GM19452 (cell line): Measurements from ENCODE around the gene SPSB1.

Experiments
- ATAC-seq: cut with Tn5 transposase; IDR thresholded peaks from one replicate; pipeline ENCODE4 v1.9.1; 2021; ENCODE audit not compliant: unreplicated experiment

SPSB1 gene

GRCh38 chr1:9416506-9416905 is 123.8 kb downstream of the SPSB1 start:
- no peak for ATAC-seq

GRCh38 chr1:9416918-9417500 is 124.3 kb downstream of the SPSB1 start:
- no peak for ATAC-seq

DNA sequence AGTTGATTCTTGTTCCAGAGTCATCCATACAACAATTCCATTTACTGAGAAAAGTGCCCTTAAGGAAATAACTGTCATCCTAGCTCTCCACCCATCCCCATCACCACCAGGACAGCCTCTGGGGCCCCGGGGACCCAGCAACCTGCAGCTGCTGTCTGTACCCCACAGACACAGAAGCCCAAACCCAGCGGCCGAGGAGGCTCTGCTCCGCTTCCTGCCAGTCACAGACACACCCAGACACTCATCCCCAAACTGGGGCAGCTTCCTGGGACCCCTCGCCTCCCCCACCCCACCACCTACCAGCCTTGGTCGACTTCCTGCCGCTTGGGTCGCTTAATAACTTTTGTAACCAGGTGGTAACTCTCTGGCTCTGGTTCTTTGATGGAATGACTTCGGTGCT is 125.0 kb downstream of the SPSB1 start:
- no peak for ATAC-seq

DNA sequence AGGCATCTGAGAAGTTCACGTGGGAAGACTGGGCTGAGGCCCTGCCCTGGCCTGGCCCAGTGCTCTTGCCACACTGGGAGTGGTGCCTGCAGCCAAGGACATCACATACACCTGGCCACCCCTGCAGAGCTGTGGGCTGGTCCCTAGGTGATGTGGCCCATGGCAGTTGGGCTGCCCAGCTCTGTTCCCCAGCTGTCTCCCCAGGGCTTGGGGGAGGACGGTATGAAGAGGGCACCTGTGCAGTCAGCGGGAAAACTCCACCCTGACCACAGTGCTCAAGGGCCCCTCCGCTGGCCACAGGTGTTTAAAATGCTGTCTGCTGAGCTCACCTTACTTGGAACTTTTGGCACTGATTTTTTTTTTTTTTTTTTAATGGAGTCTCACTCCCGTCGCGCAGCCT is 126.2 kb downstream of the SPSB1 start:
- ATAC-seq, result no peak
